Colonic mucosa (tissue), 4 donors: ENCODE measurements around the gene PRKAG3. TPM values are rescaled to one million over a fixed set of nuclear protein-coding genes. Genes with fewer than 3 reads are reported as not detected.
A peak's percentile ranks its signal among the peaks of the same experiment; 100 is the strongest.

Experiments used
- DNase-seq: peaks from one replicate; pipeline ENCODE4 v3.0.0-alpha.2; 2020
- H3K27ac ChIP-seq: fragments of 200-600 bp; one replicate; pipeline ENCODE4 v1.8.0; 2021
- H3K27me3 ChIP-seq: fragments of 200-600 bp; one replicate; pipeline ENCODE4 v1.8.0; 2021
- H3K36me3 ChIP-seq: fragments of 200-600 bp; one replicate; pipeline ENCODE4 v1.8.0; 2021
- H3K4me1 ChIP-seq: fragments of 200-600 bp; one replicate; pipeline ENCODE4 v1.8.0; 2021; ENCODE audit warnings: mild to moderate bottlenecking
- H3K4me3 ChIP-seq: fragments of 200-600 bp; one replicate; pipeline ENCODE4 v1.8.0; 2021
- H3K9ac ChIP-seq, 2 donors: one replicate each; pipeline ENCODE4 v1.7.0; 2013; ENCODE audit warnings: control low read depth in 2 of 2, low read depth in 2 of 2, low read length in 2 of 2
- H3K9me3 ChIP-seq: fragments of 200-600 bp; one replicate; pipeline ENCODE4 v1.8.0; 2021
- CTCF ChIP-seq: fragments of 200-600 bp; IDR thresholded peaks from one replicate; pipeline ENCODE4 v1.8.0; 2022; ENCODE audit warnings: antibody characterized with exemption, mild to moderate bottlenecking
- intact Hi-C: fragments of 100-400 bp; cut with DNase I; formaldehyde crosslinking; loops from one replicate; pipeline ENCODE4 v1.14.1; 2022
- total RNA-seq, 2 donors: library from RNA; stranded (reverse); fragmentation: NEBNext Ultra II Directional in 1 of 2; extraction: Animal tissue kit (Norgen Biotek cat#: 25700) in 1 of 2; gene quantifications; one replicate each; pipeline ENCODE4 v1.2.1, GENCODE V29; 2021
- donor health status: healthy.
- donor health status: DM: no; HTN: no; CAD: no.
- donor health status: DM: no; HTN: no; CAD: no.

Gene PRKAG3
- total RNA-seq, 2 donors from 2014 or later = not detected

GRCh38 chr2:218815649-218816048 lies 16.0 kb downstream of the PRKAG3 start:
- intact Hi-C loops = no loop called here
- Histone ChIP-seq H3K36me3 (no peaks in the 10 kb centered on the region), H3K4me3 (no peak overlapping the region), H3K27ac (no peak overlapping the region), H3K4me1 (no peaks in the 10 kb centered on the region), H3K9ac (no peak overlapping the region), H3K9me3 (no peaks in the 10 kb centered on the region), H3K27me3 (no peaks in the 10 kb centered on the region)
- DNase-seq = no peak
- no peak for TF ChIP-seq CTCF

GRCh38 chr2:218815244-218815637 lies 16.4 kb downstream of the PRKAG3 start:
- intact Hi-C loops = no loop called here
- Histone ChIP-seq H3K27me3 (no peaks in the 10 kb centered on the region), H3K9ac (no peak overlapping the region), H3K9me3 (no peaks in the 10 kb centered on the region), H3K36me3 (no peaks in the 10 kb centered on the region), H3K27ac (no peak overlapping the region), H3K4me1 (no peaks in the 10 kb centered on the region), H3K4me3 (no peak overlapping the region)
- no peak for TF ChIP-seq CTCF
- no peak for DNase-seq

- H3K36me3 ChIP-seq = no peaks in the 10 kb centered on the region
Measured at GRCh38 chr2:218814540-218815243, 16.9 kb downstream of the PRKAG3 start.

GRCh38 chr2:218813771-218814460 lies 17.7 kb downstream of the PRKAG3 start:
- Histone ChIP-seq H3K4me3 (no peak overlapping the region), H3K27me3 (no peaks in the 10 kb centered on the region), H3K36me3 (no peaks in the 10 kb centered on the region), H3K9ac (peak overlapping the region in 1 of 2 donors; percentile 57), H3K4me1 (no peaks in the 10 kb centered on the region), H3K27ac (no peak overlapping the region), H3K9me3 (no peaks in the 10 kb centered on the region)
- TF ChIP-seq CTCF = no peak
- intact Hi-C loops = no loop called here
- DNase-seq = peak; percentile 78

More at GRCh38 chr2:218814540-218815243, 16.9 kb downstream of the PRKAG3 start:
- no peaks in the 10 kb centered on the region for H3K9me3 ChIP-seq
- no peak for TF ChIP-seq CTCF
- H3K27me3 ChIP-seq = no peaks in the 10 kb centered on the region
- no peak overlapping the region for H3K4me3 ChIP-seq
- peak overlapping the region in 1 of 2 donors; percentile 57 for H3K9ac ChIP-seq
- H3K27ac ChIP-seq = no peak overlapping the region
- no peaks in the 10 kb centered on the region for H3K4me1 ChIP-seq
- peak; percentile 65 for DNase-seq
- intact Hi-C loops = no loop called here

- Histone ChIP-seq H3K9ac (no peak overlapping the region), H3K36me3 (no peaks in the 10 kb centered on the region), H3K27me3 (no peaks in the 10 kb centered on the region), H3K4me1 (no peaks in the 10 kb centered on the region), H3K9me3 (no peaks in the 10 kb centered on the region), H3K4me3 (no peak overlapping the region), H3K27ac (no peak overlapping the region)
- intact Hi-C loops = no loop called here
- TF ChIP-seq CTCF = no peak
- no peak for DNase-seq
Measured at GRCh38 chr2:218812861-218813260, 18.7 kb downstream of the PRKAG3 start.
